Stimulated activated CD4-positive, alpha-beta T cell treated with anti-CD3 and anti-CD28 coated beads, TNF-alpha, amount 100 ng/mL, for 4 hours (primary cell): ENCODE data around the gene PFN1.
"Not testable (repeated sequence)": the region's sequence is repeated elsewhere in the genome, so short reads cannot be mapped to it uniquely, and the experiment has no call there.

ENCODE experiments used
- DNase-seq, 3 experiments: peaks; one replicate each; pipeline ENCODE4 v3.0.0-alpha.2; 2020; ENCODE audit warnings: low read depth in 3 of 3

The PFN1 gene

GRCh38 chr17:4921320-4921719 is 27.0 kb downstream of the PFN1 start:
- no peak for DNase-seq

DNA sequence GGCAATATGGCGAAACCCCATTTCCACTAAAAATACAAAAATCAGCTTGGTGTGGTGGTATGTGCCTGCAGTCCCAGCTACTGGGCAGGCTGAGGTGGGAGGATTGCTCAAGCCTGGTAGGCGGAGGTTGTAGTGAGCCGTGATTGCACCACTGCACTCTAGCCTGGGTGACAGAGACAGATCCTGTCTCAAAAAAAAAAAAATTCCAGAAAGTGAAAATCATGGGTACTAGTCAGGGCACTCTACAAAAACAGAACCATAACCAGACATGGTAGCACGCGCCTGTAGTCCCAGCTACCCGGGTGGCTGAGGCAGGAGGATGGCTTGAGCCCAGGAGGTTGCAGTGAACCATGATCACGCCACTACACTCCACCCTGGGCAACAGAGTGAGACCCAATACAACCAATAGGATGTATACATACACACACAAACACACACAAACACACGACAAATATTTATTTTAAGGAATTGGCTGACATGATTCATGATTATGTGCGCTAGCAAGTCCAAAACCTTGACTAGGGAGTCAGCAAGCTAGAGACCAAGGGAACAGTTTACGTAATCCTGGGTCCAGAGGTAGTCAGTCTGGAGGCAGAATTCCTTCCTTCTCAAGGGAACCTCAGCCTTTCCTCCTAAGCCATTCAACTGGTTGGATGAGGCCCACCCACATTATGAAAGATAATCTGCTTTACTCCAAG is 27.8 kb downstream of the PFN1 start:
- DNase-seq = no peak

- DNase-seq = no peak
Measured at GRCh38 chr17:4919511-4920047, 28.8 kb downstream of the PFN1 start.

GRCh38 chr17:4914551-4914950 is 33.8 kb downstream of the PFN1 start:
- not testable (repeated sequence) for DNase-seq

GRCh38 chr17:4913994-4914393 is 34.3 kb downstream of the PFN1 start:
- no peak for DNase-seq

DNA sequence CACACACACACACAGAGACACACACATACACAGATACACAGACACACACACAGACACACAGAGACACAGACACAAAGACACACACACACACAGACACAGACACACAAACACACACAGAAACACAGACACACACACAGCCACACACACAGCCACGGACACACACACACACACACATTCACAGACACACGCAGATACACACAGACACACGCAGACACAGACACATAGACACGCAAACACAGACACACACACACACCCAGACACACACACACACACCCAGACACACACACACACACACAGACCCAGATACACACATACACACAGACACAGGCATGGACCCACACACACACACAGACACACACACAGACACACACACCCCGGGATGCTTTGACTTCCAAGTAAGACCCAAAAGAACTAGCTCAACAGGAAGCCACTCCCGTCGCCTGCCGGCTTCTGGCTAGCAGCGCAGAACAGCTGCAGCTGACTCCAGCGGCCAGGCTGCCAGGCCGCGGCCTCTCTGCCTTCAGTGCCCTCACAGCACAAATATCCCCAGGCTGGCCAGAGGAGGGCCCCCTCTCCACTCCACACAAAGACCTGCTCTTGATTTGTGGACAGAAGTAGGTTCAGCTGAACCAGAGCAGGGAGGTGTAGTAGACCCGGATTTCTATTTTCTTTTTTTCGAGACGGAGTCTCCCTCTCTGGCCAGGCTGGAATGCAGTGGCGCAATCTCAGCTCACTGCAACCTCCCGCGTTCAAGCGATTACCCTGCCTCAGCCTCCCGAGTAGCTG is 39.4 kb downstream of the PFN1 start:
- DNase-seq = peak; percentile 33 to 55 (median 53)

GRCh38 chr17:4908301-4908700 is 40.0 kb downstream of the PFN1 start:
- no peak for DNase-seq

- not testable (repeated sequence) for DNase-seq
Measured at GRCh38 chr17:4906642-4907041, 41.7 kb downstream of the PFN1 start.

GRCh38 chr17:4903051-4903818 is 45.1 kb downstream of the PFN1 start, which contains the start of gene CHRNE:
Gene CHRNE (minus strand): TSS chr17:4903098. CDS start chr17:4903063, 35 bp downstream.
- DNase-seq = peak in 2 of 3 experiments; percentile 51 to 63

DNA sequence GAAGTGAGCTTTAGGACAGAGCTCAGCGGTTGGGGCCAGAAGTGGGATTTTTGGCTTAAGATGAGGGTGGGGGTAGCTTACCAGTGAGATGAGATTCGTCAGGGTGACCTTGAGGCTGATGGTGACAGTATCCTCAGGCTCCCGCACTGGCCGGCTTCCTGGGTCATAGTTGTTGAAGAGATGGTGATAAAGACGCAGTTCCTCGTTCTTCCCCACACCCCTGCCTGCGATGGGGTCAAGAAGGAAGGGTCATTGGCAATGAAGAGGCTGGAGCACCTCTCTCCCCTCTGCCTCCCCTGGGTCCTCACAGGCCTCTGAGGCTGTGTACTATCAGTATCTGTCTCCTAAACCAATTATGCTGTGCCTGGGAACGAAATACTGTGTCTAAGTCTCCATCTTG is 45.8 kb downstream of the PFN1 start:
- DNase-seq = no peak

DNA sequence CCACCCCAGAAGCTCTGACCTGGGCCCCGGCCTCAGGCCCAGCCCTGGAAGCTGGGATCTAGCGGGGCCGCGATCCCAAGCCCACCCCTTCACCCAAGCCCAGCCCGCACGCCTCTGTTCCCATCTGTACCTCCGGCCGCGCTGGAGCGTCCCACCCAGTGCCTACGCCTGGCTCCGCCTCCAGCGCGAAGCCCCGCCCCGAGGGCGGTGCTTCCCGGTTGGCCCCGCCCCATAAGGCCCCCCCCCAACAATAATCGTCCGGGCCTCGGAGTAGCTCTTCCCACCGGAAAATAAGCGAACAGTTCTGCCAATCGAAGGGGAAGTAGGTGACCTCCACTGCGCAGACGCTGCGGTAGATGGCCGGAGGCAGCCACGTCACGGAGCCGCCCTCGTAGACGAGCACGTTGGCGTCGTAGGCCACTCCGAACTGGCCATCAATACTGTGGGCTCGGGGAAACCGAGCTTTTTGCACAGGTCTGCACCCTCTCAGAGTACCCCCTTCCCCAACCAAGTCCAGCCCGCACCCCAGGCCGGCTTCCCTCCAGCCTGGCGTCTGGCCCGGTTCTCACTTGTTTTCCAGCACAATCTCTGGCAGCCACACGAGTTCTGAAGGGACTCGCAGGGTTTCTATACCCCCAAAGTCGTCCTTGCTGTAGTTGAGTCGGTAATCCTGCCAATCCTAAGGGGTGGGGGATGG is 46.5 kb downstream of the PFN1 start:
- no peak for DNase-seq

DNA sequence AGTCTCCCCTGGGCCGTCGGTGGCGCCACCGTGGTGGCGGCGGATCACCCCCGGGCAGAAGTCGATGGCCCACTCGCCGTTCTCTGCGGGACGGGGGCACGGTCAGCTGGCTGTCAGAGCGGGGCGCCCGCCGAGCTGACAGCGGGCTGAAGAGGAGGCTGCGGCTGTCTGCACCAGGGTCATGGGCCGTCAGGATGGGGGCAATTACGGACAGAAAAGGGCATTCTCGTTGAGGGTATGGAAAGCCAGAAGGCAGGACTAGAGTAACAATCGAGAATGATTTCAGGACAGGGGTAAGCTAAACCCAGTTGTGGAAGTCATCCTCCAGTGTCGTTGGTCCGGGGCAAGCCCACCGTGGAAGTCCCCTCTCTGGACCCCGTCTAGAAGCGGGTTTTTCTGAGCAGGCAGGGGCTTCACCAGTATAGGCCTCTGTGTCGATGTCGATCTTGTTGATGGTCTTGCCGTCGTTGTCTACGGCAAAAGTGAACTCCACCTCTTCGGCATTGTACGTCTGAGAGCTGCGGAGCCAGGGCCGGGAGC is 47.2 kb downstream of the PFN1 start:
- DNase-seq = no peak

DNA sequence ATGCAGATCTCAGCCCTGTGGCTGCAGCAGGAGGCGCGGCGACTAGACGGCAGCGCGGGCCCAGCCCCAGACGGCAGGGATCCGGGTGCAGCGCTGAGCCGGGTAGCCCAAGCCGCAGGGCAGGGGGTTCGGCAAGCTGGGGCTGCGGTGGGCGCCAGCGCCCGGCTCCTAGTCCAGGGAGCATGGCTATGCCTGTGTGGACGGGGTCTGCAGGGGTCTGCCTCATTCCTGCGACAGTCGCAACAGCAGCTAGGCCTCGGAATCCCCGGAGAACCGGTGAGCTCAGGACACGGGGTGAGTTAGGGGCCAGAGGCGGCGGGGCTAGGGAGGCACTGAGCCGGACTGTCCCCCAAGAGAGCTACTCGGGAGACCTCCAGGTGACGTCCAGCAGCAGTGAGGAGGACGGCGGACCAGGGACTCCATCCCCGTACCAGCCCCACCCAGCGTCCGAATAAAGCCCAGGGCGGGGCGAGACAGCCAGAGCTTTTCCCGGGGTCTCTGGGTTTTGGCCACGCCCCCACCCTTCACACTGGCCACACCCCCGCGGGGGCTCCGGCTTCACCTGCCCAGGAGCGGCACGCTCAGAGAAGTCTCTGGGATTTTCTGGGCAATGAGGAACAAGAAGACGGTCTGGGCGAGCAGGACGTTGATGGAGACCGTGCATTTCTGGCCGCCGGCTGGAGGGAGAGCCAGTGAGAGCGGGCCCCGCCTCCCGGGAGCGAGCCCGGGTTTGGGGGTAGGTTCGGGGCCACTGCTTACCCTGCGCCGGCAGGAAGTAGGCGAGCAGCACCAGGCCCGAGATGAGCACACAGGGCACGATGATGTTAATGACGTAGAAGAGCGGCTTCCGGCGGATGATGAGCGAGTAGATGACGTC is 47.9 kb downstream of the PFN1 start:
- peak in 1 of 3 experiments; percentile 26 for DNase-seq

- peak; percentile 92 to 97 (median 97) for DNase-seq
Measured at GRCh38 chr17:4899341-4900230, 48.7 kb downstream of the PFN1 start, which contains the start of gene C17orf107. Gene C17orf107 (plus strand): TSS chr17:4899536. CDS start chr17:4899763, 227 bp downstream.

- no peak for DNase-seq
Measured at GRCh38 chr17:4898927-4899326, 49.4 kb downstream of the PFN1 start.

- DNase-seq = no peak
Measured at GRCh38 chr17:4898351-4898750, 50.0 kb downstream of the PFN1 start.

- no peak for DNase-seq
Measured at GRCh38 chr17:4897785-4898184, 50.5 kb downstream of the PFN1 start.

GRCh38 chr17:4897198-4897687 is 51.1 kb downstream of the PFN1 start:
- DNase-seq = no peak
